ENCODE results near the gene TRIM66. TPM values are rescaled to one million over a fixed set of nuclear protein-coding genes. Genes with fewer than 3 reads are reported as not detected.

Gene TRIM66
- total RNA-seq, 4 donors from 2014 or later: 1.4 to 12.9 (median 3.1) TPM

DNA sequence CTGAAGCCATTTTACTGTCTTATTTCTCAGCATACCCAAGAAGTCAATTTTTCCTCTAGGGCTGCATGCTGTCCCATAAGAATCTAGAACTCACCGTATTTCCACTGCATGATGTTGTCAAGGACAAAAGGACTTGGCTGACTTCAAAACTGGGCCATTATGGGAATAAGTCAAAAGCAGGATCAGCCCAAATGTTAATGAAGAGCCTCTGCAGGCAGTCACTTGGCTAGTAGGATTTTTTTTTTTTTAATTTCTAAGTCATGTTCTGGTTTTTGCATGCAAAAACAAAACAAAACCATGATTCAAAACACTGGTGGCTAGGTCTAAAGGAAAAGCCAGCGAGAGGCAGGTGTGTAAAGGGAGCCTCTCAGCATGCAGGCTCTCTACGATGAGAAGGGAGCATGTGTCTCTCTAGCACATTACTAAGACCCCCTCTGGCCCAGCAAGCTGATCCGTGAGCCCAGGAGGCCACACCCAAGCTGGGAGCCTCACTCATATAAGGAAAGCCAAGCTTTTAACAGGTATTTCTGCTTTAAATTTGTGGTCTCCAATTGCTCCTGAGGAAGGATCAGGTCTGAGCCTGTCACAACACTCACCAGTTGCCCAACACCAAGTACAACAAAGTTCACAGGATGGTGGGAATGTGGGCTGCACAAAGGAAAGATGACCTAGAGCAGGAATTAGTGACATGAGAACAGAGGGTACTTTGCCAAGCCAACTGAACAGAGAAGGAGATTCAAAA lies 67.0 kb downstream of the TRIM66 start:
- Histone ChIP-seq H3K4me3 (no peak overlapping the region), H3K27me3 (no peaks in the 10 kb centered on the region), H3K27ac (no peak overlapping the region), H3K36me3 (peaks cover 0 to 62% of the 10 kb centered on the region in 2 donors), H3K9me3 (no peaks in the 10 kb centered on the region), H3K4me1 (peaks cover 0 to 10% (median 0%) of the 10 kb centered on the region in 3 donors)
- 78 to 93% methylated on average over 4 of the region's 4 CpGs for whole genome bisulfite sequencing, 2 donors (ENCODE audit: low coverage in 1 of 2)
- no peak for ATAC-seq
- TF ChIP-seq POLR2A (IDR thresholded peaks at IDR 0.05) (no peak), EP300 (IDR thresholded peaks at IDR 0.05) (no peak), POLR2AphosphoS5 (IDR thresholded peaks at IDR 0.05) (no peak)
- TF ChIP-seq, protein P1, sequence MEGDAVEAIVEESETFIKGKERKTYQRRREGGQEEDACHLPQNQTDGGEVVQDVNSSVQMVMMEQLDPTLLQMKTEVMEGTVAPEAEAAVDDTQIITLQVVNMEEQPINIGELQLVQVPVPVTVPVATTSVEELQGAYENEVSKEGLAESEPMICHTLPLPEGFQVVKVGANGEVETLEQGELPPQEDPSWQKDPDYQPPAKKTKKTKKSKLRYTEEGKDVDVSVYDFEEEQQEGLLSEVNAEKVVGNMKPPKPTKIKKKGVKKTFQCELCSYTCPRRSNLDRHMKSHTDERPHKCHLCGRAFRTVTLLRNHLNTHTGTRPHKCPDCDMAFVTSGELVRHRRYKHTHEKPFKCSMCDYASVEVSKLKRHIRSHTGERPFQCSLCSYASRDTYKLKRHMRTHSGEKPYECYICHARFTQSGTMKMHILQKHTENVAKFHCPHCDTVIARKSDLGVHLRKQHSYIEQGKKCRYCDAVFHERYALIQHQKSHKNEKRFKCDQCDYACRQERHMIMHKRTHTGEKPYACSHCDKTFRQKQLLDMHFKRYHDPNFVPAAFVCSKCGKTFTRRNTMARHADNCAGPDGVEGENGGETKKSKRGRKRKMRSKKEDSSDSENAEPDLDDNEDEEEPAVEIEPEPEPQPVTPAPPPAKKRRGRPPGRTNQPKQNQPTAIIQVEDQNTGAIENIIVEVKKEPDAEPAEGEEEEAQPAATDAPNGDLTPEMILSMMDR (IDR thresholded peaks at IDR 0.05): no peak

DNA sequence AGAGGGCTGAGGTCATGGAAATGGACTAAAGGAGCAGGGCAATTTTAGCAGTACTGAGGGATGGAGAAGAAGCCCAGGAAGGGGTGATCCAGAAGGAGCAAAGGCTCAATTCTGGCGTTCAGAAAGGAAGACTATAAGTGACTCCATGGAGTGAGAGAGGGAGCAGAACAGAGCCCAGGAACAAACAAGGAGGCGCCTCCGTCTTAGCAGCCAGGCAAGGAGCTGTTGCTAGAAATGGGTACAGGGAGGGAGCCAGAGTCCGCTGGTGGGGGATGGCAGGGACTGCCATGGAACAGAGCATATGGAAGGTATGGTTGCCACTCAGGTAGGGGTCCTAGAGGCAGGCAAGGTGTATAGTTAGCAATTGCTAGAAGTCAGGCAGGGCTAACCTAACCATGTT lies 68.0 kb downstream of the TRIM66 start:
- peaks cover 0 to 12% (median 0%) of the 10 kb centered on the region in 3 donors for H3K4me1 ChIP-seq
- no peak for TF ChIP-seq EP300 (IDR thresholded peaks at IDR 0.05)
- H3K4me3 ChIP-seq: no peak overlapping the region
- ATAC-seq: no peak
- H3K9me3 ChIP-seq: no peaks in the 10 kb centered on the region
- H3K27ac ChIP-seq: no peak overlapping the region
- 87 to 95% methylated on average over 3 to 4 of the region's 4 CpGs for WGBS, 2 donors (ENCODE audit: low coverage in 1 of 2)
- no peaks in the 10 kb centered on the region for H3K27me3 ChIP-seq
- H3K36me3 ChIP-seq: peaks cover 0 to 52% of the 10 kb centered on the region in 2 donors

DNA sequence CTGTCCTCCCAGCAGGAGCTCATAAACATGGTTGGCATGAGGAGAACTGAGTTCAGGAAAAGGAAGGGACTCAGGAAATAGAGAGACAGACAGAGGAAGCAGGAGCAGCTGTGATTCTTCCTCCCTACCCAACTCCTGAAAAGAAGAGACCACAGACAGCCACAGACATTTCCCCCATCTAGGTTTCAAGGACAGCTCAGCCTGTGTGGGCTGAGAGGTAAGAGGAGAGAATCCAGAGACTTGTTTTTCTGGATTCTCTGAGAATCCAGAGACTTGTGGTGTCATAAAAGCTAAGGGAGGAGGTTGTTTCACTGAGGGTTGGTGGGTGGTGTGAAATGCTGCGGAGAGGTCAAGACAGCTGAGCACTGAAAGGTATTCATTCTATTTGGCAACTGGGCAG lies 69.4 kb downstream of the TRIM66 start:
- no peak overlapping the region for H3K4me3 ChIP-seq

DNA sequence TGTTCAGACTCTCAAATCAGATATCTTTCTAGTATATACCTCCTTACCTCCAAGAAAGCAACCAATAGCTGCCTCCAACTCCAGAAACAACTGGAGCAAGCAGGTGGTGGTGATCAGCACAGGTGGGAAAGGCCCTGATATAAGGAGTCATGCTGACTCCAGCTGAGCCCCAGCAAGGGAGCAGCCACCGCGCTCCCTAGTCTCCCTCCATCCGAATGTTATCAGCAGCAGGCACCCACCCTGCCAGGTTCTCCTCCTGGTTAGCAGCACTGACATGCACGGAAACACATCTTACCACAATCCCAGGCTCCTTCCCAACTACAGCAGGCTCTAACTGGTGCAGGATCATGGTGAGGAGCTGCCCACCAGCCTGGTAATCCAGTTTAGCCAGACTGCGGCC lies 69.9 kb downstream of the TRIM66 start:
- Histone ChIP-seq H3K4me3 (no peak overlapping the region), H3K4me1 (peaks cover 0 to 12% (median 0%) of the 10 kb centered on the region in 3 donors), H3K27ac (peak overlapping the region in 1 of 4 donors; percentile 76), H3K9me3 (no peaks in the 10 kb centered on the region), H3K27me3 (no peaks in the 10 kb centered on the region), H3K36me3 (peaks cover 0 to 33% of the 10 kb centered on the region in 2 donors)
- TF ChIP-seq EP300 (IDR thresholded peaks at IDR 0.05) (no peak), POLR2AphosphoS5 (IDR thresholded peaks at IDR 0.05) (no peak), POLR2A (IDR thresholded peaks at IDR 0.05) (no peak)
- TF ChIP-seq, protein P1 (IDR thresholded peaks at IDR 0.05): no peak
- ATAC-seq: no peak
- 100% methylated on average over 1 to 3 of the region's 5 CpGs for WGBS, 2 donors (ENCODE audit: low coverage in 1 of 2)

More for the DNA sequence above, 69.4 kb downstream of the TRIM66 start:
- H3K27ac ChIP-seq: peak overlapping the region in 1 of 4 donors; percentile 76
- peaks cover 0 to 38% of the 10 kb centered on the region in 2 donors for H3K36me3 ChIP-seq
- TF ChIP-seq POLR2A (IDR thresholded peaks at IDR 0.05): no peak
- no peak for TF ChIP-seq POLR2AphosphoS5 (IDR thresholded peaks at IDR 0.05)
- TF ChIP-seq, protein P1 (IDR thresholded peaks at IDR 0.05): no peak
- no peak for TF ChIP-seq EP300 (IDR thresholded peaks at IDR 0.05)
- no peaks in the 10 kb centered on the region for H3K27me3 ChIP-seq
- H3K9me3 ChIP-seq: no peaks in the 10 kb centered on the region
- WGBS, 2 donors (ENCODE audit: low coverage in 1 of 2): 100% methylated on average over 1 of the region's 1 CpG
- peaks cover 0 to 12% (median 0%) of the 10 kb centered on the region in 3 donors for H3K4me1 ChIP-seq
- ATAC-seq: no peak

DNA sequence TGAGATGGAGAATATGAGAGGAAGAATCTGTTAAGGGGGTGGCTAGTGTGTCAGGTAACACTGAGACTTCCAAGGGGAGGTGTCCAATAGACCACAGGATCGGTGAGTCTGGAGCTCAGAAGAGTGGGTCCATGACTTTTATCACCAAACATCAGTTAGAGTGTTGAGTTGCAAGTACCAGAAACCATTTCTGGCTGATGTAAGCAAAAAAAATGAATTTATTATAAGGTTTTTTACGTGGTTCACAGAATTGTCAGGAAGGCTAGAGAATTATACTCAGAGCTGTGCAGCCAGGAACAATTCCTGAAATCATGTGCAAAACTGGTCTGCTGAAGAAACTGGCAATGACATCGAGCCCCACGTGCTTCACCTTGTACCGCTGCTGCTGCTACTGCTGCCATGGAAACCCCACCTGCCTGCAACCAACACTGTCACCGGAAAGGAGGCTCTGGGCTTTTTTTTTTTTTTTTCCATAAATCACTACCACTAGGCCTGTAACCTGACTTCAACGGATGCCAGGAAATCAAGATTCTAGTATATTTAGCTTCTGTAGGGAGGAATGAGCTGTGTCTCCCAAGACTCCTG lies 71.8 kb downstream of the TRIM66 start:
- no peak for ATAC-seq
- WGBS, 2 donors (ENCODE audit: low coverage in 1 of 2): 32 to 53% methylated on average over 5 to 7 of the region's 7 CpGs
- TF ChIP-seq, protein P1 (IDR thresholded peaks at IDR 0.05): no peak
- no peak for TF ChIP-seq POLR2A (IDR thresholded peaks at IDR 0.05)
- TF ChIP-seq POLR2AphosphoS5 (IDR thresholded peaks at IDR 0.05): no peak
- no peak for TF ChIP-seq EP300 (IDR thresholded peaks at IDR 0.05)
- Histone ChIP-seq H3K27me3 (no peaks in the 10 kb centered on the region), H3K4me1 (peaks cover 0 to 12% (median 0%) of the 10 kb centered on the region in 3 donors), H3K36me3 (peaks cover 0 to 14% of the 10 kb centered on the region in 2 donors), H3K27ac (peak overlapping the region in 2 of 4 donors; percentile 54 to 76), H3K4me3 (no peak overlapping the region), H3K9me3 (no peaks in the 10 kb centered on the region)

Data from gastroesophageal sphincter (tissue), 4 donors.